Activated T-helper 9 cell treated with anti-CD3 and anti-CD28 coated beads, Interleukin-2, amount 50 U/mL, for 16 hours (primary cell): Measurements from ENCODE around the gene SOX18.

Source experiments
- DNase-seq: peaks from one replicate; pipeline ENCODE4 v3.0.0-alpha.2; 2020; ENCODE audit warnings: low read depth

The SOX18 gene

DNA sequence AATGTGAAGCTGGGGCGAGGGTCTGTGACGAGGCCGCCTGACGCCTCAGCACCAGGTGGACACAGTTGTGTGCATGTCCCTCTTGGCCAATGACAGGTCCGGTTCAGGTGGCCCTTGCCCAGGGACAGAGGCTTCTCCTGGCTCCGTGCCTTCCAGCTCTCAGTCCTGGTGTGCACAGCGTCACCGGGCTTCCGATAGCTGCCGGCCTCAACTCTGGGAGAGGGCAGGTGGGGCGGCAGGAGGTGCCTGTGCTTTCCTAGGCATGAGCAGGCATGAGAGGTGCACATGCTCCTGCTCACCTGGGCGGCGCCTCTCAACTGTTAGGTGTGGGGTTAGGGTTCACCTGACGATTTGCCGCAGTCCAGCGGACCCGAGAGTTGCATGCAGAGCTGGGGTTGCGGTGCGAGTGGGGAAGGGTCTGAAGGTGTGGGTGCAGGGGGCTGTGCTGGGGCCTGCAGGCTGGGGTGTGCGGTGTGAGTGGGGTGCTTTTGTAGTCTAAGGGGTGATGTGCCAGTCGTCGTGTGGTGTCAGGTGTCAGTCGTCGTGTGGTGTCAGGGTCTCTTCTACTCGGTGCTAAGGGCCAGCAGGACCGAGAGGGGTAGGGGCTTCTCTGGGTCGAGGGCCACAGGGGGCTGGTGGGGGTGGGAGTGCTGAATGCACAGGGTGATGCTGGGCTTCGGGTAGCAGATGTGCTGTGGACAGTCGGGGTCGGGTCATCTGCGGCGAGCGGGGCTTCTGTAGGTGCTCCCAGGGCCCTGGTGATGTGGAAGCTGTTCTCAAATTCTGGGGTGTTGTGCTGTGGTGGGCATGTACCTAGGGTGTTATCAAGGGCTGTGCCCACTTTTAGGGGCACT, 3.8 kb upstream of the SOX18 start:
- DNase-seq: no peak

- DNase-seq: no peak
Measured at GRCh38 chr20:64052326-64052722, 2.9 kb upstream of the SOX18 start.

GRCh38 chr20:64051561-64052325, 2.3 kb upstream of the SOX18 start:
- no peak for DNase-seq

DNA sequence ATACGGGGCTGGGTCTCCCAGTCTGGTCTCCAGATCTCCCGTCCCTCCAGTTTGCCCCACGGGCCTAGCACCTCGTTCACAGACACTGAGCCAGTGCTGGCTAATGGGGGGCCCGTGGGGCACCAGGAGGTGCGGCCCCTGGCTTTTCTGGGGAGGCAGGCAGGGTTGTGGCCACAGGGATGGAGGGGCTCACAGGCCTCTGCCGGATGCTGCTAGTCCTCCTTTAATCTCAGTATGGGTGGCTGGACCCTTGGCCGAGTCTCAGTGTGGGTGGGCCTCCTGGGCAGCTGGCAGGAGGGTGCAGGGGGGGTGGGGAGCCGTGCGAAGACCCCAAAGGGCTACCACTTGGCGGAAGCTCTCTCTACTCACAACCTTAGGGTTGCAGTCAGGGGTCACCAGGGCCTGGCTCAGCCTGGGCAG, 1.6 kb upstream of the SOX18 start:
- no peak for DNase-seq

DNA sequence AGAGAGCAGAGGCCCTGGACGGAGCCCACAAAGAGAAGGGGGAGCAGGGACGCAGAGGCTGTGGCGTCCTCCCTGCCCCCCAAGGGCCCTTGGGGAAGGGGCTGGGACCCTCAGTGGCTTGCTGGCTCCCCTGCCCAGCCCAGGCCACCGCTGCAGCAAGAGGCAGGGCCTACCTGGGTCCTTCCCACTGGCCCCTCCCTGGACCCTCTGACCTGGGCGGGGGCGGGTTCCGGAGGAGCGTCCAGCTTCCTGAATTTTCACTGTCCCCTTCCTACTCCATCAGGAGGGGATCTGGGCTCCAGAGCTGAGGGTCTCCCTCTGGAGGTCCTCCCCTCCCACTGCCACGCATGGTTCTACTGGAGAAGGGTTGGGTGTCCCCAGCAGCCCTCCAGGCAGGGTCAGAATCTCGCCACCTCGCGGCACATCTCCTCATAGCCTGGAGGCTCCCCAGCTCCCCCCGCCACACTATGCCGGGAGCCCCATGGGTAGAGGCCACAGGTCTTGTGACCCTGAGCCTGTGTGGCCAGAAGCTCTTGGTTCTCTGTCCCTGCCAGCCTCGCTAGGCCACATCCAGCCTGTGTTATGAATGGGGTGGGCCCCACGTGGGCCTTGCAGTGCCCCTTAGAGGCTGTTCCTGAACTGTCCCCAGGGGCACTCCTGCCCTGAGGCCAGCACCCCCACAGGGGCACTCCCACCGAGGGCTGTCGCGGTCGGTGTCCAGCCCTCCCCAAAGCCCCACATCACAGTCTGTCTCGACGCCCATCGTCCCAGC, 1.0 kb upstream of the SOX18 start:
- DNase-seq: no peak

DNA sequence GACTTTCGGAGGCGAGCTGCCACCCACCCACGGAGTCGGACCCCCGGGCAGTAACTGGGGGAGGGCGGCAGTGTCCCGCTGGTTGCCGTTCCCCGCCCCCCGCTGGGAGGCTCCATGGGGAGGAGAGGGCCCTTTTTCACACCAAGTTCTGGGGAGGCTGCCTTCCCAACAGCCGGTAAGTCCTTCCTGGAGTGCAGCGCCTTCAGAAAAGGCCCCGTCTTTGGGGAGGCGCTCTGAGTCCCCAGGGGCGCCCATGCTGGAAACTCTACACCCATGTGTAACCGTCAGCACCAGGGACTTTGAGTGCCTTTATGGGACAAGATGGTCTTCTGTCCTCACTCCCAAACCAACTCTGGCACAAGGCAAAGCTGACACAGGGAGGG, 430 bp upstream of the SOX18 start:
- no peak for DNase-seq

DNA sequence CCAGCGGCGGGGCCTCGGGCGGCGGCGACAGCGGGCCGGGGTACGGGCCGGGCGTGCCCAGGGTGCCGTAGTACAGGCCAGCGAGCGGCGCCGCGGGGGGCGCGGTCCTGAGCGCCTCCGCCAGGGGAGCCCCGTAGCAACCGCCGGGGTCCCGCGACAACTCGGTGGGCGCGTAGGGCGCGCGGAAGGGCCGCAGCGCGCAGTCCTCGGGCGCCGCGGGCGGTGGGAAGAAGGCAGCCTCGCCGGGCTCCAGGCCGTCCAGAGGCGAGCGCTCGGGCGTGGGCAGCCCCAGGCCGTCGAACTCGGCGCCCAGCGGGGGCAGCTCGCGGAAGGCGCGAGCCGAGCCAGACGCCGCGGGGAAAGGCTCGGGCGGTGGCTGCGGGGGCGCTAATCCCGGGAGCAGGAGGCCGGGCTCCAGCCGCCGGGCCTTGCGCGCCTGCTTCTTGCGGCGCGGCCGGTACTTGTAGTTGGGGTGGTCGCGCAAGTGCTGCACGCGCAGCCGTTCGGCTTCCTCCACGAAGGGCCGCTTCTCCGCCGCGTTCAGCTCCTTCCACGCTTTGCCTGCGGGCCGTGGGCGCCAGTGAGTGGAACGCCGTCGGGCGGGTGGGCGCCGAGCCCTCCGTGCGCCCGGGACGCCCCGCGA, 916 bp downstream of the SOX18 start:
- DNase-seq: no peak

DNA sequence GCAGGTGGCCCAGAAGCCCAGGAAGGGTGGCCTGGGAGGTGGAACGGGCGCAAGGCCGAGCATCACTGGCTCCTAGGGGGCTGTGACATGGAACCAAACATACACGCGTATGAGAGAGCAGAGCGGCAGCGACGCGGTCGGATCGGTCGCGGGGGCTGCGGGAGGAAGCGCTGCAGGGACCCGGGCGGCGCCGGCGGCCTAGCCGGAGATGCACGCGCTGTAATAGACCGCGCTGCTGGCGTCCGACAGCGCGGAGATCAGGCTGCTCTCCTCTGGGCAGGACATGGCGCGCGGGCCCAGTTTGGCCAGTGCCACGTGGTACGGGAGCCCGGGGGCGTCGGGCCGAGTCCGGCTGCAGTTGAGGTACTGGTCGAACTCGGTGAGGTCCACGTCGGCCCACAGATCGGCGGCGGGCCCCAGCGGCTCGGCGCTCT, 1.5 kb downstream of the SOX18 start:
- no peak for DNase-seq

DNA sequence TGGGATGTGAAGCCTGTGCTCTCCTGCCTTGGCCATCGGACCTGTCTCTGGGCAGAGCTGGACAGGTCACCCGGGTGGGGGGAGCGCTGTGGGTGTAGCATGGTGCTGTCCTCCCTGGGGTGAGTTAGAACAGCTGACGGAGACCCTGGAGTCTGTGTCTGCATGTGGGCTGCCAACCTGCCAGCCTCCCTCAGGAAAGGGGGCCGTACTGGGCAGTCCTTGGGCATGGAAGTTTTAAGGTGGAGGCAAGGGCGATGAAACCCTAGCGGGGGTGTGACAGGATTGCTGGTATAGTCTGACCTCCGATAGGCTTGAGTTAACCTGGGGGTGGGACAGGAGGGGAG, 2.4 kb downstream of the SOX18 start:
- no peak for DNase-seq

- no peak for DNase-seq
Measured at GRCh38 chr20:64045346-64046011, 4.0 kb downstream of the SOX18 start.

DNA sequence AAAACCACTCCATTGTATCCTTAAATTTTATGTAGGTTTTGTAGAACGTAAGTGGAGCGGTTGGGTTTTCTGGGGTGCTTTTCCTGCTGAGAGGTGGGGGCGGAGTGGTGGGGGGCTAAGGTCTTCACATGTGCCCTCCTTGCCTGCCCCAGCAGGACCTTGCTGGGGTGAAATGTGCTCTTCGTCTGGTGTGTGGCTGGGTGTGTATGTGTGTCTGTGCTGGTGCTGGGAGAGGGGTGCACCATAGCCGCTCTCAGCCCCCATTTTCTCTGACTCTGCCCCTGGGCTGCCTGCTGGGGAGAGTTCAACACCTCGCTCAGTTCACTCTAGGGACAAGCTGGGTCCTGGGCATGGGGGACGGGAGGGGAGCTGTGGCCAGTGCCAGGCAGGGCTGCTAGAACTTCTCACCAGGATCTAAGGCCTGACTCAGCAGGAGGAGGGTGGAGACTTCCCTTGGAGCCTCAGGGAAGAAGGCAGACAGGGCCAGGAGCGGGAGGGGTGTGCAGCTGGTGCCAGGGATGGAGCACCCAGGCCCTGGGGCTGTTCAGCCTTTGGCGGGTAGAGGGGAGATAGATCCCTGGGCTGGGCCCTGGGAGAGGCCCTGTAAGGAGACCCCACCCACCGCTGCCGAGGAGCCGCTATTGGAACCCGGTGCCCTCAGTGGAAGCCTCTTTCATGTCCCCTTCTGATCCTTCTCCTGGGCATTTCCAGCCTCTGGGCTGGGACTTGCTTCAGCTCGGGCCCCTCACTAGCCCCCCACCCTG, 4.8 kb downstream of the SOX18 start:
- DNase-seq: no peak

DNA sequence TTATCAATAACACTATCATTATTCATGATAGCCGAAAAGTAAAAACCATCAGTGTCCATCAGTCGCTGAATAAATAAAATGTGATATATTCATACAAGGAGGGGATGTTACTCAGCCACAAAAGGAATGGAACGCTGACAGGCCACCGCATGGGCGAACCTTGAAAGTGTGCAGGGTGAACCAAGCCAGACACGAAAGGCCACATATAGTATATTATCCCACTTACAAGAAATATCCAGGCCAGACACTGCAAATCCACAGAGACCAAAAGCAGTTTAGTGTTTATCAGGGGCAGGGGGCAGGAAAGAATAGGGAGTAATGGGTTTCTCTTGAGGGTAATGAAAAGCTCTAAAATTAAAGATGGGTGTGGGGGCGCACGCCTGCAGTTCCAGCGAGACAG, 5.7 kb downstream of the SOX18 start:
- no peak for DNase-seq

GRCh38 chr20:64042054-64042781, 7.2 kb downstream of the SOX18 start:
- DNase-seq: no peak

DNA sequence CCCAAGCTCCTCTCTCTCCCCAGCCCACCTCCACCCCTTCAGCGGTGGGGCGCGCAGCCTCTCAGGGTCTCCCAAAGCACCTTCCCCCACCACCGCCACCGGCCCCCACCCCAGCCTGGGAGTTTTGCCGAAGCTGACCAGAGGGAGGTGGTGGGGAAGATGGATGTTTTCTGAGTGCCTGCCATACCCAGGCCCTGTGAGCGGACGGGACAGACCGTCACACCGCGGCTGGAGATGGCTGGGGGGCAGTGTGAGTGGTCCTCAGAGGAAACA, 7.7 kb downstream of the SOX18 start:
- no peak for DNase-seq

DNA sequence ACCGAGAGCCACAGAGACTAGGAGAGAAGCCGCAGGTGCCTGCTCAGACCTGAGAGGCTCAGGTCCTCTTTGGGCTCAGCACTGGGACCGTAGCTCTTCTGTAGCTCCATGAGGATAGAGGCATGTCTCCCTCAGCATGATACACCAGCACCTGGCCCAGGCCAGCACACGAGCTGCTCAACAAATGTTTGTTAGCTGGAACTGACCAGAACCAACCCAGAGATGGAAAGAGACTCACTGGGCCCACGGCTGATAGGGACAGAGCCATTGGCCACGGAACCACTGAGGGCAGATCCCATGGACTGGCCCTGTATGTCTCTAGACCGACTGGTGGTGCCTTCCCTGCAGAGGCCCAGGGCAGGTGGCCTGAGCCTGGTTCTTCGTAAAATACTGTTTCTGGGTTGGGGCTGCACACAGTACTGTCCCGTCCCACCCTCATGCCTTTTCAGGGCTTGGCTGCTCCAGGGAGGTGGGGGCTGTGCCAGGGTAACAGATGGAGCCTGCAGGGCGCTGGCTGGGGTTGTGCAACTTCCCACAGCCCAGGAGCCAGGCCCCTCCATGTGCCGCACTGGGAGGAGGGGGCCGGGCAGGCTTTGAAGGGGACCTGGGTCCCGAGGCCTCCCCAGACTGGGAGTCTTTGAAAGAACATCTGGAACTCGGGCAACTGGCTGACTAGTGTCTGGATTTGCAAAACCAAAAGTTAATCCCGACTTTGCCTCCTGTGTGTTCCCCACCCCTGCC, 8.2 kb downstream of the SOX18 start:
- DNase-seq: no peak

DNA sequence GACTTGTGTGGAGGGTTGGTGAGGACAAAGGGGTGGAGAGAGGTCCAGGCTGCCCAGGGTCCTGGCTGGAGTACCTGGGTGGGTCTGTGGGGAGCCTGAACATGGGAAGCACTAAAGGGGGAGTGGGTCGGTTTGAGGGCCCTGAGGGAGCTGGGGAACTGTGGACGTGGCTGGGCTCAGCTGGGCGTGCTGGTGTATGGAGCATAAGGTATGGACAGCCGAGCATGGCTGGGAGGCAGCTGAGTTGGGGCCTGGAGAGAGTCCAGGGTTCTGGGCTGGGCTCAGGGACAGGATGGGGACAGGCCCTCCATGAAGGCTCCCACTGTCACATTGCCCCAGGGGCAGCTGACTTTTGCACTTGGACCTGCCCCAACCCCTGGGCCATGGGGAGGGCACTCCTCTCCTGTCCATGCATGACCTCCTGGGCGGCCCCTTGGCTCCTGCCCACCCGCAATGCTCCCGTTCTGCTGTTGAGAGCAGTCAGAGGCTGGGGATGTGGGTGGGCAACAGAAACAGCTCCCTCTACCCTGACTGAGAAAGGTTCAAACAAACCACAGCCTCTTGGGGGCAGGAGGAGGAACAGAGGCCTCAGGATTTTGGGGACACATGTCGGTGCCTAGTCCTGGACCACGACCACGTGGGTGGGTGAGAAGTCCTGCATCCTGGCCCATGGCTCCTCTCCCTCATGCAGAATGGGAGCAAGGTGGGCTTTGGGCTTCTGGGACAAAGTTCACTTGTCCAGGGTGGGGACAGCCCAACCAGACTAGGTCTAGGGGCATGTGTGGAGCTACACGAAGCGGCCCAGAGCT, 9.0 kb downstream of the SOX18 start:
- DNase-seq: no peak

DNA sequence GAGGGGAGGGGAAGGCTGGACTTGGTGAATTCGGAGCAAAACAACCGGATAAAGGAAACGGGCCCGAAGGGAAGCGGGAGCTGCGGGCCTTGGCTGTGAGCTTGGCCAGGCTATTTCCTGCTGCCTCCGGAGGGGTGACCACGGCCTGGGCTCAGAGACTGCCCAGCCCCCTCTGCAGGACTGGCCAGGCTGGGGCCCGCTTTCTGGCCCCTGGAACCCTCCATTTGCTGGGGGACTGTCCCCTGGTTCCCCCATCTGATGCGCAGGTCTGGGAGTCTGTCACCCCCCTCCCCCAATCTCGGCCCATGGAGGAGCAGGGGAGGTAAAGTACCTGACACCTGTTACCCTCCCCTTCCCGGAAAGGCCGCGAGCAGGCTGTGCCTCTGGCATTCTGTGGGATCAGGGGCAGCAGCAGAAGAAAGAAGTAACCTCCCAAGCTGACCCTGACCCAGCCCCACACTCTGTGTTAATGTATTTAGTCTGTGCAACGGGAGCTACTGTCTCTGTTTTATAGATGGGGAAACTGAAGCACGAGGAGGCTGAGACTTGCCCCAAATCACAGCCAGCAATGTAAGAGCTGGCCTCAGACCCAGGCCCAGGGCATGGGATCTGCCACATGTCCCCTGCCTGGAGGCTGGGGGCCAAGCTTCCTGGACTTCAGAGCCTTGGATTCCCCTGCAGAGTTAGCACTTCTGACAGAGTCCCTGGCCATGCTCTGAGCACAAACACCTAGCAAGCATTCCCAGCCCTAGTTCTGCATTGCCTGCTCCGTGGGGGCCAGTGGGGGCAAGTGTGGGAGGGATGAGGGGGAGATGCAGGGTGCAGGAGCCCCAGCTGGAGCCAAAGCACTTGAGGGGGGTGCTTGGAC, 9.9 kb downstream of the SOX18 start:
- DNase-seq: no peak
